Measurements from ENCODE around the gene ANKH. TPM values are rescaled to one million over a fixed set of nuclear protein-coding genes. Genes with fewer than 3 reads are reported as not detected.

The ANKH gene
- total RNA-seq = 15.2 and 33.0 TPM in 2 replicates

DNA sequence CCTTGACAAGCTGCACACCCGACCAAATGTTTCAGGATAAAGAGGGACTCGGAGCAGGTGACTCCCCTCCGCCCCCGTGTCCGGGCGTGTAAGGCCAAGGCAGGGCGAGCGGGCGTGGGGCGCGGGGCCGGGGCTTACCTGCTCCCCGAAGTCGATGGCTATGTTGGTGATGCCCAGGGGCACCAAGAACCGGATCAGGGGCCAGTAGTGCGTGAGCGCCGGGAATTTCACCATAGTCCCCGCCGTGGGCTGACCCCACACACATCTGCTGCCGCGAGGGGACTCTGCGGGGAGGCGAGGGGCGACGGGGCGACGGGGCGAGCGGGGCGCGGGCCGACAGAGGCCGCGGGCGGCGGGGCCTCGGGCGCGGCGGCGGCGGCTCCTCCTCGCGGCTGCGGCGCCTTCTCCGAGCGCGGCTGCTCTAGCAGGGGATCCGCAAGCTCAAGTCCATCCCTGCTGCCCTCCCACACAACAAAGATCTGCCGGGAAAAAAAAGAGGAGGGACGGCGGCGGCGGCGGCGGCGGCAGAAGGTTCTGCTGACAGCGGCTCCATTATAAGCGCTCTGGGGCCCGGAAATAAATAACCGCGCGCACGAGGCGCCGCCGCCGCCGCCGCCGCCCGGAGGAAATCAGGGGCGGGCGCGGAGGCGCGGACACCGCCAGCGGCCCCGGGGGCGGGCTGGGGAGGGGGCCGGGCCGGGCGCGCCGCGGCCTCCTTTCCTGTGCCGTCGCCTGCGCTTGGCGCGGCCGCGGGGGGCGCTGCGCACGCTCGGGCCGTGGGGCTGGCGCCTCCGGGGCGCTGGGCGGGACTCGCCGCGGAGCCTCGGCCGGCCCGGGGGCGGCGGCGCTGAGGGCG lies at the start of gene ANKH:
Gene ANKH (minus strand): TSS at position 565 of the 856 bp plus-strand sequence. CDS start 331 bp downstream, at position 234.

DNA sequence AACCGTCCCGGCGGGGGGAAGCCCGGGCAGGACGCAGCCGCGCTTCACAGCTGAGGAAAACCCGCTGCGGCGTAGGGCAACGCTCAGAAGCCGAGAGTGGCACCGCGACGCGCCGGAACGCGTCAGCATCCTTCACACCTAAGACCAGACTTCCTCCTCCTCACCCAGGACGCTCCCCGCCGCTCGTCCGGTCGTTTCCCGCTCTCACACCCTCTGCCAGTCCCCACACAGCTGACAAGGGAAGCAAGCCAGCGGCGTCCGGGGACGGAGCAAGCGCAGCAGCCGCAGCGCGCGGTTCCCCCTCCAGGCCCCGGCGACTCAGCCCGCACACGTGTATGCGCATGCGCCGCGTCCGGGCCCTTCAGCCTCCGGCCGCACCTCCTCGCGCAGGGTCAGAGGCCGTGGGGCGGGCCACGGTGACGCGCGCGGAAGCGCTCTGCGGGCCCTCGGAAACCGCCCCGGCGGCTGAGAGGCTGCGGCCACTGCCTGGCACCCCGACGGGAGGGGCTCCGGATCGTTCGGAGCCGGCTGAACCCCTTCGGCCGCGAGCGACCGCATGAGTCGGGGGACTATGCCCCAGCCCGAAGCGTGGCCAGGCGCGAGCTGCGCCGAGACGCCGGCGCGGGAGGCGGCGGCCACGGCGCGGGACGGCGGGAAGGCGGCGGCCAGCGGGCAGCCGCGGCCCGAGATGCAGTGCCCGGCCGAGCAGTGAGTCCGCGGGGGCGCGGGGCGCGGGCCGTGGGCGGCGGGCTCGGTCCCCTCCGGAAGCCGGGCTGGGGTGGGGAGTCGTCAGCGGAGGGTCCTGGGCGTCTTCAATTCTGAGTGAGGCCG lies 207.1 kb downstream of the ANKH start, which contains the start of gene OTULIN:
Gene OTULIN (plus strand): TSS at position 449 of the 831 bp plus-strand sequence. CDS start 108 bp downstream, at position 557.

Small RNA genes lying within 50 kb of the gene (small RNA-seq; reads per million reads assigned to genes)
- gene HNRNPKP5 (not detected), gene MIR4637 (not detected)

Other genes with a start within 250 kb of the ANKH start
- 23.6 and 33.0 TPM in 2 replicates for gene OTULIN, start 207.1 kb downstream of the ANKH start, total RNA-seq